ENCODE data around the gene CGNL1.

GRCh38 chr15:57403566-57404325, 27.4 kb downstream of the CGNL1 start:
- TF ChIP-seq CTCF (IDR thresholded peaks at IDR 0.05): no peak
- no peak for TF ChIP-seq CHD2 (IDR thresholded peaks at IDR 0.05; ENCODE audit: low read length, partially characterized antibody)
- TF ChIP-seq MAX (IDR thresholded peaks at IDR 0.05): no peak
- no peak for TF ChIP-seq POLR2A (IDR thresholded peaks at IDR 0.05; ENCODE audit: low read length)
- TF ChIP-seq HDAC2 (IDR thresholded peaks at IDR 0.05): no peak
- no peak for TF ChIP-seq MAFK (IDR thresholded peaks at IDR 0.05; ENCODE audit: partially characterized antibody)
- TF ChIP-seq CBX2 (IDR thresholded peaks at IDR 0.05; ENCODE audit: borderline replicate concordance, low read depth): no peak
- TF ChIP-seq BCL3 (IDR thresholded peaks at IDR 0.05): no peak
- TF ChIP-seq RCOR1 (IDR thresholded peaks at IDR 0.05; ENCODE audit: low read depth, low read length): no peak
- TF ChIP-seq SMC3 (IDR thresholded peaks at IDR 0.05): no peak
- no peak for TF ChIP-seq ZNF302 (CRISPR knock-in tag; IDR thresholded peaks at IDR 0.05)
- no peak for TF ChIP-seq EP300 (IDR thresholded peaks at IDR 0.05)
- TF ChIP-seq RNF2 (IDR thresholded peaks at IDR 0.05; ENCODE audit: borderline replicate concordance, low read depth): no peak
